ENCODE data around the gene UTP25. TPM values are rescaled to one million over a fixed set of nuclear protein-coding genes. Genes with fewer than 3 reads are reported as not detected.

Gene UTP25
- total RNA-seq, 6 experiments from 2014 or later: 9.0 to 18.5 (median 16.2) TPM

DNA sequence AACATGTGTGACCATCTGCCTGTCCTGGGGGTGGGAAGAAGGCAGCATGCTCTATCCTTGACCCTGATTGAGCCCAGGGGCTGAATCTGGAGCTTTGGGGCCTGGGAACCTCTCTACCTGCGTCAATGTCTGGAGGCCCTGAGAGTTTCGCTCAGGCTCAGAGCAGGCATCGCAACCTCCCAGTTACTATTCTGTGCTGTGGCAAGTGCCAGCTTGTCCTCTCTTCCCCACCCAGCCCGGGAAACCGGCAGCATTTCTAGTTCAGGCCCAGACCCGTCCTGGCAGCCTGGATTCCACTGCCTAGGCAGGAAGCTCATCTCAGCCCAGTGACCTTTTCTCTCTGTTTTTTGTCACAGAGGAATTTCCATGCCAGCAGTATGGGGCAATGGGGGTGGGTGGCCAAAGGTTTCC lies 11.8 kb upstream of the UTP25 start:
- Mint-ChIP-seq H3K36me3 (ENCODE audit: low read depth) (0 out of 2 replicates have a peak, but pooled peaks cover 4% of the 10 kb centered on the region), H3K4me1 (ENCODE audit: low read depth) (peaks cover 14% of the 10 kb centered on the region), H3K27me3 (ENCODE audit: insufficient read depth) (peaks cover 1% of the 10 kb centered on the region; the same call in 1 of the 2 replicates), H3K4me3 (no peak overlapping the region), H3K9me3 (no peaks in the 10 kb centered on the region), H3K27ac (no peak overlapping the region)
- TF ChIP-seq, protein P1, sequence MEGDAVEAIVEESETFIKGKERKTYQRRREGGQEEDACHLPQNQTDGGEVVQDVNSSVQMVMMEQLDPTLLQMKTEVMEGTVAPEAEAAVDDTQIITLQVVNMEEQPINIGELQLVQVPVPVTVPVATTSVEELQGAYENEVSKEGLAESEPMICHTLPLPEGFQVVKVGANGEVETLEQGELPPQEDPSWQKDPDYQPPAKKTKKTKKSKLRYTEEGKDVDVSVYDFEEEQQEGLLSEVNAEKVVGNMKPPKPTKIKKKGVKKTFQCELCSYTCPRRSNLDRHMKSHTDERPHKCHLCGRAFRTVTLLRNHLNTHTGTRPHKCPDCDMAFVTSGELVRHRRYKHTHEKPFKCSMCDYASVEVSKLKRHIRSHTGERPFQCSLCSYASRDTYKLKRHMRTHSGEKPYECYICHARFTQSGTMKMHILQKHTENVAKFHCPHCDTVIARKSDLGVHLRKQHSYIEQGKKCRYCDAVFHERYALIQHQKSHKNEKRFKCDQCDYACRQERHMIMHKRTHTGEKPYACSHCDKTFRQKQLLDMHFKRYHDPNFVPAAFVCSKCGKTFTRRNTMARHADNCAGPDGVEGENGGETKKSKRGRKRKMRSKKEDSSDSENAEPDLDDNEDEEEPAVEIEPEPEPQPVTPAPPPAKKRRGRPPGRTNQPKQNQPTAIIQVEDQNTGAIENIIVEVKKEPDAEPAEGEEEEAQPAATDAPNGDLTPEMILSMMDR (IDR thresholded peaks at IDR 0.05): no peak
- no peak for DNase-seq

DNA sequence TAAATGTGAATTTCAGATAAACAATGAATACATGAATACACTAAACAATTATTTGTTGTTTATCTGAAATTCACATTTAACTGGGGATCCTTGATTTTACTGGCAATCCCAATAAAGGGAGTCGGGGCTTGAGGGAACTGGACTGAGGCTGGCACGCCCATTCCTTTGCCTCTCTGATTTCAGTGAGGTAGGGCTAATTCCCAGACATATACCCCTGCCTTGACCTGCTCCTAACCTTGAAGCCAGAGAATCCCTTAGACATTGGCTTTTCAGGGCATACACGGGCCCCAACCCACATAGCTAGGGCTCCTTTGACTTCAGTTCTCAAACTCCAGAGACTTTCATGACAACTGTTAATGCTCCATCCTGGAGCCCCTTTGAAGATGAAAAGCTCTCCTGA lies 10.8 kb upstream of the UTP25 start:
- TF ChIP-seq, protein P1 (IDR thresholded peaks at IDR 0.05): no peak
- Mint-ChIP-seq H3K9me3 (no peaks in the 10 kb centered on the region), H3K36me3 (ENCODE audit: low read depth) (0 out of 2 replicates have a peak, but pooled peaks cover 4% of the 10 kb centered on the region), H3K4me3 (no peak overlapping the region), H3K27ac (no peak overlapping the region), H3K27me3 (ENCODE audit: insufficient read depth) (peaks cover 1% of the 10 kb centered on the region; the same call in 1 of the 2 replicates), H3K4me1 (ENCODE audit: low read depth) (peaks cover 20% of the 10 kb centered on the region)
- DNase-seq: no peak

DNA sequence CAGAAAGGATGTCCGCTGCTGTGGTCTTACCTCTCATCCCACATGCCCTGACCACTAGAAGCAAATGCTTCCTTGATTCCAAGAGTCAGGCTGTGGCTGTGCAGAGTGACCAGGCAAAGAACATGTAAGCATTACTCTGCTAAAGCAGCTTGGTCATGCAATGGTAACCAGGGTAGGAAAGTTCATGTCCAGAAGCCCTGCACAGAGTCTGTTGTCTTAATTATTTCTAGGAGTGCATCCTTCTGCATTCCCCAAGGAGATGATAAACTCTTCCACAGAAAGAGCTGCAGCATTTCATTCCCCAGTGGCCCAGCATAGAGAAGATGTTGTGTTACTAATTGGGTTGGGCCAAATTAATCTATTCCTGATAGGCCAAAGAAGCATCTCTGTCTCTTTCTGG lies 10.1 kb upstream of the UTP25 start:
- no peak for DNase-seq
- Mint-ChIP-seq H3K27ac (no peak overlapping the region), H3K4me3 (no peak overlapping the region), H3K36me3 (ENCODE audit: low read depth) (peaks cover 6% of the 10 kb centered on the region; the same call in 1 of the 2 replicates), H3K9me3 (no peaks in the 10 kb centered on the region), H3K4me1 (ENCODE audit: low read depth) (peaks cover 24% of the 10 kb centered on the region), H3K27me3 (ENCODE audit: insufficient read depth) (peaks cover 1% of the 10 kb centered on the region; the same call in 1 of the 2 replicates)
- TF ChIP-seq, protein P1 (IDR thresholded peaks at IDR 0.05): no peak

DNA sequence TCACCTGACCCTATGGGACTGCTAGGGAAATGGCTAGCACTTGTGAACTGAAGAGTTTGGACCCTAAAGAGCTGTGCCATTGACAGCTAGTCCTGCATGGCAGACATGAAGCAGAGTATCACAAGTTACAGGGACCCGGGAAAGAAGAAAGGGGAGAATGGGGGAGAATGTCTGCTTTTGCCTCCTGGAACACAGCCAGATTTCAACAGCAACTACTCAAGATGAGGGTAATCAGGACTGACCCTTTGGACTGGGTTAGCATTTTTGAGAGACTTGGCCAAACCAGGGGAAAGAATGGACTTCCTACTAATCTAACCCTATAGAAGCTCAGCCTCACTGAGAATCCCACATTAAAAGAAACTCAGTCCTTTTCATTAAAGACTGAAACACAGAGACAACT lies 8.7 kb upstream of the UTP25 start:
- TF ChIP-seq, protein P1 (IDR thresholded peaks at IDR 0.05): no peak
- Mint-ChIP-seq H3K27ac (no peak overlapping the region), H3K9me3 (no peaks in the 10 kb centered on the region), H3K27me3 (ENCODE audit: insufficient read depth) (peaks cover 1% of the 10 kb centered on the region; the same call in 1 of the 2 replicates), H3K36me3 (ENCODE audit: low read depth) (peaks cover 5% of the 10 kb centered on the region; the same call in 1 of the 2 replicates), H3K4me3 (no peak overlapping the region), H3K4me1 (ENCODE audit: low read depth) (peaks cover 37% of the 10 kb centered on the region)
- no peak for DNase-seq

DNA sequence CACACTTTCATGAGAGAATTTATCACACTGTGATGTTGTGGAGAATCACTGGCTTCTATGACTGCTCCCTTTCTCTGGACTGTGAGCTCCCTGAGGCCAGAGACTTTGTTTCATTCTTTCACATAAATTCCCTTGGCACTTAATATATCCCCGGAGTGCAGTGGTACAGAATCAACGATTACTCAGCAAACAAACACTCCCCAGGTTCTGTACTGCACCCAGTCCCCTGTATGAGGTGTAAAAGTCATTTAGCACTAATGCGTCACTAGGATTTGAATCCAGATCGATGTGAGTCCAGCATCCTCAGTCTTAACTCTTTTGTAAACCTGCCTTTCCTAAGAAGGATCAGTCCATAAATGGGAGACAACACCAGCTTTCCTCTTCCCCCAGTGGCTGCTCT lies 6.8 kb upstream of the UTP25 start:
- Mint-ChIP-seq H3K27me3 (ENCODE audit: insufficient read depth) (peaks cover 1% of the 10 kb centered on the region; the same call in 1 of the 2 replicates), H3K4me1 (ENCODE audit: low read depth) (peaks cover 50% of the 10 kb centered on the region), H3K36me3 (ENCODE audit: low read depth) (peaks cover 5% of the 10 kb centered on the region; the same call in 1 of the 2 replicates), H3K9me3 (no peaks in the 10 kb centered on the region), H3K4me3 (no peak overlapping the region), H3K27ac (no peak overlapping the region)
- TF ChIP-seq, protein P1 (IDR thresholded peaks at IDR 0.05): no peak
- DNase-seq: no peak
